Right cardiac atrium (tissue), 5 donors: Measurements from ENCODE around the gene NEXMIF. TPM values are rescaled to one million over a fixed set of nuclear protein-coding genes. Genes with fewer than 3 reads are reported as not detected.
A peak's percentile ranks its signal among the peaks of the same experiment; 100 is the strongest.
"Not testable (repeated sequence)": the region's sequence is repeated elsewhere in the genome, so short reads cannot be mapped to it uniquely, and the experiment has no call there.

Source experiments
- ATAC-seq, 2 donors: fragments of 200-7000 bp; cut with Tn5 transposase; one replicate each; pipeline versions ENCODE4 v1.8.0 to v1.9.1; 2020; ENCODE audit warnings: moderate library complexity in 2 of 2, mild to moderate bottlenecking in 1 of 2
- DNase-seq, 3 donors: peaks; one replicate each; pipeline ENCODE4 v3.0.0-alpha.2; 2020
- H3K27ac ChIP-seq: one replicate; pipeline ENCODE4 v1.5.1; 2013; ENCODE audit warnings: mild to moderate bottlenecking, low read length, control low read depth, moderate library complexity
- H3K27me3 ChIP-seq: one replicate; pipeline ENCODE4 v1.6.1; 2013; ENCODE audit not compliant: control insufficient read depth, insufficient read depth
- H3K4me1 ChIP-seq: one replicate; pipeline ENCODE4 v1.6.1; 2013; ENCODE audit warnings: low read length; ENCODE audit not compliant: control insufficient read depth, insufficient read depth
- H3K4me3 ChIP-seq: one replicate; pipeline ENCODE4 v1.5.1; 2013; ENCODE audit warnings: low read length, control low read depth
- H3K9me3 ChIP-seq: one replicate; pipeline ENCODE4 v1.6.1; 2013; ENCODE audit warnings: low read length; ENCODE audit not compliant: control insufficient read depth
- WGBS: extraction: QIAGEN DNeasy Blood & Tissue Kit; methylation state at CpG from one replicate; pipeline ENCODE4 v1.1.7; 2013; 5-methylcytosine and 5-hydroxymethylcytosine counted together
- intact Hi-C, 4 donors: fragments of 100-400 bp; cut with DNase I; formaldehyde crosslinking; loops; one replicate each; pipeline versions ENCODE4 v1.11.0 to v1.14.0; 2022 to 2023
- polyA plus RNA-seq: library from polyadenylated mRNA; stranded (reverse); fragments of 200-250 nt; gene quantifications from one replicate; pipeline ENCODE4 v1.2.3, GENCODE V29; 2013
- total RNA-seq, 4 donors: library from RNA; stranded (reverse); fragmentation: NEBNext Ultra II Directional; extraction: Animal tissue kit (Norgen Biotek cat#: 25700); gene quantifications; one replicate each; pipeline ENCODE4 v1.2.1, GENCODE V29; 2021
- donor health status: healthy with polysubstance abuse.
- donor health status: DM: no; HTN: yes; CAD: no.
- donor health status: DM: no; HTN: no; CAD: no.
- donor health status: DM: no; HTN: yes; CAD: no; lungs with severe emphysema.
- donor health status: DM: yes; HTN: yes; CAD: no.

Gene NEXMIF
- total and polyA plus RNA-seq, 5 donors: under 0.01 to 0.31 (median 0.26) TPM

- no peak overlapping the region for H3K4me3 ChIP-seq
- ATAC-seq: no peak
- H3K9me3 ChIP-seq: no peaks in the 10 kb centered on the region
- 74% methylated on average over 3 of the region's 3 CpGs for WGBS
- intact Hi-C loops: no loop called here
- H3K4me1 ChIP-seq: no peaks in the 10 kb centered on the region
- H3K27me3 ChIP-seq: no peaks in the 10 kb centered on the region
- DNase-seq: no peak
- no peak overlapping the region for H3K27ac ChIP-seq
Observed at GRCh38 chrX:74892561-74892960, 32.7 kb downstream of the NEXMIF start.

DNA sequence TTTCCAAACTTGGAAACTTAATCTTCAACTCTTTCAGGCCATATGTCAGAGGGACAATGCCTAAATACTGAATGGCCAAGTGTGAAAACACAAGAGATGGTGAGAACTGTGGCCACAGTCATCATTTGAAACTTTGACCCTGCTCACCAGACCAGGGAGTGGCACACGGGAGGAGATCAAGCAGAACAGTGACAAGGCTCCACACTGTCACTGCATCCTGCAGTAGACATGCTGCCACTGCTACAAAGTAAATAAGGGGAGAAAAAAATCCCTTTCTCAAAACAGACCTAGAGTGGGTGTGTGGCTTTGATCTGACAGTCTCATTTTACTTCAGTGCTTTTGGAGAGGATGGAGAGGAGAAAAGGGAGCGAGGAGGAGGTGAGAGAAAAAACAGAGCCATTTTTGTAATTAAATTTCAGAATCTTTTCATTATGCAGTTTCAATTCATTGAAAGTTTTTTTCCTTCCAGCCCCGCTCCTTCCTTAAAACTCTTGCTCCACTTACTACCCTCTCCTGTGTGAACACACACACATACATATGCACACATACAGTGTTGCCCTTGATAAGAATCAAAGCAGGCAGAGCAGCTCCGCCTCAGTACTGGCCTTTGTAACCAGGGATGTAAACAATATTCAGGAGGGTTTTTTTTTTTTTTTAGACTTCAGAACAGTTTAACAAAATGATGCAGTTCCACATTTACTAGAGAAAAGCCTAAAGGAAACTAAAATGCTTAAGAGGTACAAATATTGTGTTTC is 34.4 kb downstream of the NEXMIF start:
- no peak for ATAC-seq
- H3K4me3 ChIP-seq: no peak overlapping the region
- 44% methylated on average over 4 of the region's 4 CpGs for WGBS
- intact Hi-C loops: no loop called here
- no peaks in the 10 kb centered on the region for H3K4me1 ChIP-seq
- no peaks in the 10 kb centered on the region for H3K9me3 ChIP-seq
- DNase-seq: no peak
- no peak overlapping the region for H3K27ac ChIP-seq
- no peaks in the 10 kb centered on the region for H3K27me3 ChIP-seq

DNA sequence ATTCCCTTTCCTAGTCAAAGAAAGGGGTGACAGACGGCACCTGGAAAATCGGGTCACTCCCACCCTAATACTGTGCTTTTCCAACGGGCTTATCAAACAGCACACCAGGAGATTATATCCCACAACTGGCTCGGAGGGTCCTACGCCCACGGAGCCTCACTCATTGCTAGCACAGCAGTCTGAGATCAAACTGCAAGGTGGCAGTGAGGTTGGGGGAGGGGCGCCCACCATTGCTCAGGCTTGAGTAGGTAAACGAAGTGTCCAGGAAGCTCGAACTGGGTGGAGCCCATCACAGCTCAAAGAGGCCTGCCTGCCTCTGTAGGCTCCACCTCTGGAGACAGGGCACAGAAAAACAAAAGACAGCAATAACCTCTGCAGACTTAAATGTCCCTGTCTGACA is 42.9 kb downstream of the NEXMIF start:
- H3K4me3 ChIP-seq, H3K27ac ChIP-seq, H3K27me3 ChIP-seq, intact Hi-C loops, H3K9me3 ChIP-seq, H3K4me1 ChIP-seq, ATAC-seq: not testable (repeated sequence)
- WGBS: 87% methylated on average over 9 of the region's 9 CpGs
- peak in 1 of 3 donors; percentile 12 for DNase-seq

- H3K27ac ChIP-seq: no peak overlapping the region
- no peaks in the 10 kb centered on the region for H3K9me3 ChIP-seq
- WGBS: 91% methylated on average over 4 of the region's 4 CpGs
- no peak for DNase-seq
- ATAC-seq: no peak
- H3K27me3 ChIP-seq: no peaks in the 10 kb centered on the region
- no peak overlapping the region for H3K4me3 ChIP-seq
- no peaks in the 10 kb centered on the region for H3K4me1 ChIP-seq
- intact Hi-C loops: no loop called here
Observed at GRCh38 chrX:74865725-74866124, 59.5 kb downstream of the NEXMIF start.

DNA sequence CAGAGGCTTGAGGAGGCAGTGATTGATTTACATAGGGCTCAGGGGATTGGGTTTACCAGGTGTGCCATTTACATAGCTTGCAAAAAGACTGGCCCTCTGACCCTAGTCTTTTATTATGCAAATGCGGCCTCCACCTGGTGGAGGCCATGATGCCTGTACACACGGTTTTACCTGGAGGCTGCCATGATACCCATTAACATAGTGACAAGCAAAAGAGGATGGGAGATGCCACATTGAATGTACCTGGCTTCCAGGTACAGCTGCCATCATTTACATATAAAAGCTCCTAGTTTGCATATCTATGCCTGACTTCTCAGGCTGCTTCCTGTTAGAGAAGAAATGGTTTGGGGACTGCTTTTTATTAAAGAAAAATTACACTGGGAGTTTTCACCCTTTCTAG is 72.0 kb downstream of the NEXMIF start:
- no peak for ATAC-seq
- Histone ChIP-seq H3K4me1 (no peaks in the 10 kb centered on the region), H3K9me3 (no peaks in the 10 kb centered on the region)

DNA sequence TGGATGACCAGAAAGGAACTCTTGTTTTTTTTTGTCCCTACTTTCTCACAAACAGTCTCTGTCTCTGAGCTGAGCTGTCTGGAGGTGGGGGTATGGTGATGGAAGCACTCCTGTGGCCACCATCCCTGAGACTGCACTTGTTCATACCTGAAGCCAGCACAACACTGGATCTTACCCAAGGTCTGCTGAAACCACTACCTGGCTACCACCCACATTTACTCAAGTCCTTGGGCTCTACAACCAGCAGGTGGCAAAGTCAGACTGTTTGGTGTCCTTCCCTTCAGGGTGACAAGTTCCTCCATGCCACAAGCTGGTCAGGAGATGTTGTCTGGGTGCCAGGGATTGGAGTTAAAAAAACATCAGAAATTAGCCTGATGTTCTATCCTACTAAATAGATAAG is 89.7 kb downstream of the NEXMIF start:
- Histone ChIP-seq H3K27me3 (no peaks in the 10 kb centered on the region), H3K4me1 (no peaks in the 10 kb centered on the region), H3K9me3 (no peaks in the 10 kb centered on the region), H3K4me3 (no peak overlapping the region), H3K27ac (no peak overlapping the region)
- intact Hi-C loops: no loop called here
- no peak for ATAC-seq
- DNase-seq: no peak

More for the DNA sequence above, 72.0 kb downstream of the NEXMIF start:
- intact Hi-C loops: no loop called here
- Histone ChIP-seq H3K27me3 (no peaks in the 10 kb centered on the region), H3K27ac (no peak overlapping the region), H3K4me3 (no peak overlapping the region)
- no peak for DNase-seq
- 66% methylated on average over 2 of the region's 2 CpGs for WGBS

DNA sequence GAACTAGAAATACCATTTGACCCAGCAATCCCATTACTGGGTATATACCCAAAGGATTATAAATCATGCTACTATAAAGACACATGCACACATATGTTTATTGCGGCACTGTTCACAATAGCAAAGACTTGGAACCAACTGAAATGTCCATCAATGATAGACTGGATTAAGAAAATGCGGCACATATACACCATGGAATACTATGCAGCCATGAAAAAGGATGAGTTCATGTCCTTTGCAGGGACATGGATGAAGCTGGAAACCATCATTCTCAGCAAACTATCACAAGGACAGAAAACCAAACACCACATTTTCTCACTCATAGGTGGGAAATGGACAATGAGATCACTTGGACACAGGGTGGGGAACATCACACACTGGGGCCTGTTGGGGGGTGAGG is 105.5 kb downstream of the NEXMIF start:
- DNase-seq, intact Hi-C loops, H3K4me3 ChIP-seq, H3K9me3 ChIP-seq, H3K4me1 ChIP-seq, ATAC-seq, H3K27me3 ChIP-seq, H3K27ac ChIP-seq: not testable (repeated sequence)
- 89% methylated on average over 2 of the region's 2 CpGs for WGBS

DNA sequence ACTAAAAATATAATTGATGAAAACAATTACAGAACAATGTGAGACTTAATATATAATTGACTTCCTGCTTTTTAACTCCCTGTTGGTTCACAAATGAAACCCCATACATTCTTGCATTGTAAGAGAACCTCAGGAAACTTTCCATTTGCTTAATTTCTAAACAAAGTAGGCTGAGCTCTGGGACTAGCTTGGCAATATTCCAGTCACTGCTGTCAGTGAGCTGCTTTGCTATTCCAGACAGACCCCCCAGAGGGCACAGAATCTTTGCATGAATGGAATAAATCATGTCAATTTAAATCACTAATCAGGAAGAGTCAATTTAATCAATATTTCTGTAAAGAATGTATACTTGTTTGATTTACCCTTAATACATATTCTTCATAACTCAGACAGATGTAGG is 110.6 kb downstream of the NEXMIF start:
- H3K27me3 ChIP-seq: no peaks in the 10 kb centered on the region
- no peaks in the 10 kb centered on the region for H3K9me3 ChIP-seq
- no peaks in the 10 kb centered on the region for H3K4me1 ChIP-seq
- DNase-seq (no peak), ATAC-seq (no peak)
- H3K27ac ChIP-seq: no peak overlapping the region
- H3K4me3 ChIP-seq: no peak overlapping the region
- intact Hi-C loops: no loop called here

- Histone ChIP-seq H3K9me3 (no peaks in the 10 kb centered on the region), H3K27me3 (no peaks in the 10 kb centered on the region), H3K4me1 (no peaks in the 10 kb centered on the region), H3K4me3 (no peak overlapping the region), H3K27ac (no peak overlapping the region)
- intact Hi-C loops: no loop called here
- 82% methylated on average over 5 of the region's 5 CpGs for WGBS
- ATAC-seq (no peak), DNase-seq (no peak)
Observed at GRCh38 chrX:74804574-74804973, 120.7 kb downstream of the NEXMIF start.

DNA sequence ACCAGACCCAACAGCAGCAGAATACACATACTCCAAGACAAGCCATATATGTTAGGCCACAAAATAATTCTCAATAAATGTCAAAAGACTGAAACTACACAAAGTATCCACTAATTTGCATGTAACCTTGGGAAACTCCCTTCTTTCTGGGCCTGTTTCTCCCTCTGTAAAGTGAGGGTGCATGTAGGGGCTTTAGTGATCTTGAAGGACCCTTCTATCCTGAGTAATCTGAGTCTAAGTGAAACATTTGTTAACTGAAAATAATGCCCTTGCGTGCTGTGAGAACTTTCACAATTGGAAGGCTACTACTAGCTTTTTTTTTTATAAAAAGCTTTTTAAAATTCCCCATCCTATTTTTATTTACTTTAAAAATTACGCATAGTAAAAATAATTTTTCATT is 125.2 kb downstream of the NEXMIF start:
- no peak for ATAC-seq
- H3K27me3 ChIP-seq: no peaks in the 10 kb centered on the region
- H3K4me3 ChIP-seq: no peak overlapping the region
- WGBS: 88% methylated on average over 2 of the region's 2 CpGs
- DNase-seq: no peak
- H3K27ac ChIP-seq: no peak overlapping the region
- H3K4me1 ChIP-seq: no peaks in the 10 kb centered on the region
- intact Hi-C loops: no loop called here
- H3K9me3 ChIP-seq: no peaks in the 10 kb centered on the region

DNA sequence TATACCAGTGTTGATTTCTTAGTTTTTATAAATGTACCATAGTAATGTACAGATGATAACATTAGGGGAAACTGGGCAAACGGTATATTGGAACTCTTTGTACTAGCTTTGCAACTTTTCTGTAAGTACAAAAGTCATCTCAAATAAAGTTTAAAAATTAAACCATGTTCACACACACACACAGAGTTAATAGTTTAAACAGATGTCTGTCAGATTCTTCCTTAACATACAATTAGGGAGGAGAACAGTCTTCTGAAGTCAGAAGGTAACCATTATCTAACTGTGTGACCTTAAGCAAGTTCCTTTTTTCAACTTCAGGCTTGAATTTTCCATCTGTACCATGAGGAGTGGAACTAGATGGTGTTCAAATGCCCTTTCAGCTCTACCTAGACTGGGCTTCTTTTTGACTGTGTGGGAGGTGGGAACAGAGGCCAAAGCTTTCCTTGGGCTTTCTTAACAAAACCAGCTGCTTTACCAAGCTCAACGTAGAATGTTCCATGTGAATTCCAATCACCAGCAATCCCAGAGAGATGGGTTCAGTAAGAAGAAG is 127.8 kb downstream of the NEXMIF start:
- Histone ChIP-seq H3K4me3 (no peak overlapping the region), H3K4me1 (no peaks in the 10 kb centered on the region), H3K9me3 (no peaks in the 10 kb centered on the region), H3K27me3 (no peaks in the 10 kb centered on the region), H3K27ac (no peak overlapping the region)
- DNase-seq: no peak
- intact Hi-C loops: no loop called here
- 77% methylated on average over 2 of the region's 2 CpGs for WGBS
- no peak for ATAC-seq
